Thymus (tissue), 11 donors: ENCODE measurements around the gene TMEM98. TPM values are rescaled to one million over a fixed set of nuclear protein-coding genes. Genes with fewer than 3 reads are reported as not detected.
"Not testable (repeated sequence)": the region's sequence is repeated elsewhere in the genome, so short reads cannot be mapped to it uniquely, and the experiment has no call there.

Experiments
- DNase-seq, 9 donors: peaks; one replicate each; pipeline ENCODE4 v3.0.0-alpha.2; 2013; ENCODE audit warnings: low spot score in 9 of 9, low read depth in 6 of 9, missing footprints in 1 of 9
- H3K27ac ChIP-seq, 2 donors: one replicate each; pipeline ENCODE4 v1.5.1; 2013; ENCODE audit warnings: control low read depth in 1 of 2, low read depth in 1 of 2, low read length in 1 of 2, mild to moderate bottlenecking in 1 of 2, moderate library complexity in 1 of 2
- H3K27me3 ChIP-seq, 2 donors: one replicate each; pipeline ENCODE4 v1.5.1; 2013; ENCODE audit warnings: low read length in 1 of 2; ENCODE audit not compliant: control insufficient read depth in 2 of 2, insufficient read depth in 1 of 2
- H3K36me3 ChIP-seq, 2 donors: one replicate each; pipeline ENCODE4 v1.5.1; 2013; ENCODE audit warnings: low read length in 1 of 2, mild to moderate bottlenecking in 1 of 2, moderate library complexity in 1 of 2; ENCODE audit not compliant: control insufficient read depth in 2 of 2, insufficient read depth in 2 of 2
- H3K4me1 ChIP-seq, 2 donors: one replicate each; pipeline ENCODE4 v1.5.1; 2013; ENCODE audit warnings: low read length in 2 of 2; ENCODE audit not compliant: control insufficient read depth in 2 of 2, insufficient read depth in 2 of 2
- H3K4me3 ChIP-seq, 2 donors: one replicate each; pipeline ENCODE4 v1.5.1; 2013; ENCODE audit warnings: low read length in 2 of 2, control low read depth in 1 of 2, mild to moderate bottlenecking in 1 of 2
- H3K9me3 ChIP-seq, 2 donors: one replicate each; pipeline ENCODE4 v1.5.1; 2013; ENCODE audit warnings: low read length in 1 of 2, mild to moderate bottlenecking in 1 of 2; ENCODE audit not compliant: control insufficient read depth in 2 of 2, insufficient read depth in 1 of 2
- WGBS: extraction: QIAGEN DNeasy Blood & Tissue Kit; methylation state at CpG from one replicate; pipeline ENCODE4 v1.1.7; 2013; 5-methylcytosine and 5-hydroxymethylcytosine counted together
- polyA plus RNA-seq: library from polyadenylated mRNA; stranded (reverse); fragments of 200-250 nt; gene quantifications from one replicate; pipeline ENCODE4 v1.2.3, GENCODE V29; 2013
- total RNA-seq: library from RNA; stranded (reverse); fragments of 120-200 nt; gene quantifications from one replicate; pipeline ENCODE4 v1.2.4, GENCODE V29; 2013
- donor health status: healthy.

TMEM98 gene
- total and polyA plus RNA-seq, 2 donors = 4.6 to 6.6 TPM

DNA sequence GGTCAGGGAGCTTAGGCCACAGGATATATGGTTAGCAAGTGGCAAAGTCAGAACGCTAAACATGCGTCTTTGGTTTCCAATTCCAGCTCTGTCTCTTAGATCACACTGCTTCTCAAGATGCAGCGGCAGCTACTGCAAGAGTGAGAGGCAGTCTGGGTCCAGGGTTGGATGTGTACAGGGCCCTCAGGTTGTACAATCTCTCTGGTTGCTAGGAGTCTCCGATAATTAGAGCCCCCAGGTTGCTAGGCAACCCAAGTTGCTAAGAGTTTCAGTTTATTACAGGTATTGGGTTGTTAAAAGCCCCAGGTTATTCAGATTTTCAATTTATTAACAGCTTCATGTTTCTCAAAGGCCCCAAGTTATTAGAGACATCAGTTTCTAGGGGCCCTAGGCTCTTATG lies 48.2 kb downstream of the TMEM98 start:
- no peak overlapping the region for H3K27ac ChIP-seq
- H3K27me3 ChIP-seq = no peaks in the 10 kb centered on the region
- peaks cover 0 to 2% of the 10 kb centered on the region in 2 donors for H3K9me3 ChIP-seq
- H3K4me1 ChIP-seq = no peaks in the 10 kb centered on the region
- DNase-seq = no peak
- H3K4me3 ChIP-seq = no peak overlapping the region
- 73% methylated on average over 4 of the region's 4 CpGs for WGBS
- no peaks in the 10 kb centered on the region for H3K36me3 ChIP-seq

DNA sequence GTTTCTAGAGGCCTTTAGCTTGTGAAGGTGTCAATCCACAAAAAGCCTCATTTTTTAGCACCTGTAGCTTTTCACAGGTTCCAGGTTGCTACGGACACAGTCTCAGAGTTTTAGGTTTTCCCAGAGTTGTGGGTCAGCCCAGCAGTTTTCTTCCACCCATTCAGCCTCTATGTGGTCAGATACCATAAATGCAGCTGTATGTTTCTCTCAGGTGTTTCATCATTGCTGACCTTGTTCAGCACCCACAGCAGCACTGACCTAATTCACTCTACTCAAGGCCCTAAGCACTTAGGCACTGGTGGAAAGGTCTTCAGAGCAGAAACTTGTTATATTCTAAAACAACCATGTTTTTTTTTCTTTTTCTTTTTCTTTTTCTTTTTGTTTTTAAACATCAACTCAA lies 48.7 kb downstream of the TMEM98 start:
- no peaks in the 10 kb centered on the region for H3K27me3 ChIP-seq
- no peak overlapping the region for H3K4me3 ChIP-seq
- H3K27ac ChIP-seq = no peak overlapping the region
- no peaks in the 10 kb centered on the region for H3K36me3 ChIP-seq
- WGBS = 95% methylated on average over 1 of the region's 1 CpG
- H3K4me1 ChIP-seq = no peaks in the 10 kb centered on the region
- DNase-seq = no peak
- peaks cover 0 to 3% of the 10 kb centered on the region in 2 donors for H3K9me3 ChIP-seq

DNA sequence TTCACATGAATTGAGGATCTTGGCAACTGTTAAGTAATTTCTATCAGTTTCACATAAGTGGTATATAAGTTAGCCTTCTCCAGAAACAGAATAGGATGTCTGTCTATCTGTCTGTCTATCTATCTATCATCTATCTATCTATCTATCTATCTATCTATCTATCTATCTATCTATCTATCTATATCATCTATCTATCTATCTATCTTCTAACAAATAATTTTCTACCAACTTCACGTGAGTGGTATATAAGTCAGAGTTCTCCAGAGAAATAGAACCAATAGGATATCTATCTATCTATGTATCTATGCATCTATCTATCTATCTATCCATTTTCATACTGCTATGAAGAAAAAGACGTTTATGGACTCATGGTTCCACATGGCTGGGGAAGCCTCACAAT lies 52.3 kb downstream of the TMEM98 start:
- no peaks in the 10 kb centered on the region for H3K36me3 ChIP-seq
- peaks cover 0 to 3% of the 10 kb centered on the region in 2 donors for H3K9me3 ChIP-seq
- H3K4me3 ChIP-seq = no peak overlapping the region
- 86% methylated on average over 2 of the region's 2 CpGs for WGBS
- no peak overlapping the region for H3K27ac ChIP-seq
- H3K27me3 ChIP-seq = no peaks in the 10 kb centered on the region
- H3K4me1 ChIP-seq = no peaks in the 10 kb centered on the region
- DNase-seq = no peak

DNA sequence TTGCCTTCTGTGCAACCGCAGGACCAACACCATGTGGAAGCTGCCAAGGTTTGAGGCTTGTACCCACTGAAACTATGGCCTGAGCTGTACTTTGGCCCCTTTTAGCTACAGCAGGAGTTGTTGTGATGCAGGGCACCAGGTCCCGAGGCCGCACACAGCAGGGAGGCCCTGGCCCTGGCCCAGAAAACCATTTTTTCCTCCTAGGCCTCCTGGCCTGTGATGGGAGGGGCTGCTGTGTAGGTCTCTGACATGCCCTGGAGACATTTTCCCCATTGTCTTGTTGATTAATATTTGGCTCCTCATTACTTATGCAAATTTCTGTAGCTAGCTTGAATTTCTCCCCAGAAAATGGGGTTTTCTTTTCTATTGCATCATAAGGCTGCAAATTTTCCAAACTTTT lies 53.7 kb downstream of the TMEM98 start:
- not testable (repeated sequence) for H3K27me3 ChIP-seq, H3K4me1 ChIP-seq, H3K27ac ChIP-seq, H3K4me3 ChIP-seq, H3K36me3 ChIP-seq, H3K9me3 ChIP-seq, DNase-seq
- 76% methylated on average over 3 of the region's 3 CpGs for WGBS

DNA sequence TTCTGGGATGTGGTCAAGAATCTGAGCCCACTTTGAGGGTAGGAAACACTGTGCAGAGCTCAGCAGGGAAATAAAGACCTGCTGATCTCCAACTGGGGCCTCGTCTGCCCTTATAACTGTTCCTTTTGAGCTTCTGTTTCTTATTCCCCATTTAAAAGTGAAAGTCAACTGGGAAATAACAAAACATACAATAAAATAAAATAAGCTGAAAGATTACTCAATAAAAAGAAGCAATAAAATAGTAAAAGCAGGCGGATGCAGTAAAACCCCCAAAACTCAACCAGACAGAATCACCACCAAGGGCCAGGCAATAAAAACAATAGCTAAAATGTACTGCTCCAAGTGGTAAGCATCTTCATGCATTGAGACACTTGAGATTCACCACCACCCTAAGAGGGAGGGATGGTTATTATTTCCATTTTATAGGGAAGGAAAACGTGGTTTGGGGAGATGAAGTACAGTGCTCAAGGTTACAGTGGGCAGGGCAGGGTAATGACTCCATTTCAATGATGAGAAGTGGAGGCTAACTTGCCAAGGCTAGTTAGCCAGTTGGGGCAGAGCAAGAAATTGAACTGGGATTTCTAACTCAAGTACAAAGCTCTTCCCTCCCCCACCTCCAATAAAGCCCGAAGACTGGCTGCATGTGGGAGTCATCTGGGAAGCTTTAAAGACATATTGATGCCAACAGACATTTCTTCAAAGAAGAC lies 57.2 kb downstream of the TMEM98 start:
- Histone ChIP-seq H3K4me1 (no peaks in the 10 kb centered on the region), H3K4me3 (no peak overlapping the region), H3K27me3 (no peaks in the 10 kb centered on the region), H3K36me3 (no peaks in the 10 kb centered on the region), H3K9me3 (peaks cover 0 to 3% of the 10 kb centered on the region in 2 donors), H3K27ac (no peak overlapping the region)
- 90% methylated on average over 4 of the region's 4 CpGs for WGBS
- DNase-seq = no peak

DNA sequence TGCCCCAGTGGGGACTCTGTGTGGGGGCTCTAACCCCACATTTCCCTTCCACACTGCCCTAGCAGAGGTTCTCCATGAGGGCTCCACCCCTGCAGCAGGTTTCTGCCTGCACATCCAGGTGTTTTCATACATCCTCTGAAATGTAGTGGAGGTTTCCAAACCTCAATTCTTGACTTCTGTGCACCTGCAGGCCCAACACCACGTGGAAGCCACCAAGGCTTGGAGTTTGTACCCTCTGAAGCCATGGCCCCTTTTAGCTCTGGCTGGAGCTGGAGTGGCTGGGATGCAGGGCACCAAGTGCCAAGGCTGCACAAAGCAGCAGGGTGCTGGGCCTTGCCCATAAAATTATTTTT lies 59.5 kb downstream of the TMEM98 start:
- H3K9me3 ChIP-seq, H3K27ac ChIP-seq, H3K4me3 ChIP-seq, H3K27me3 ChIP-seq, H3K4me1 ChIP-seq, DNase-seq, H3K36me3 ChIP-seq: not testable (repeated sequence)
- WGBS = 40% methylated on average over 1 of the region's 1 CpG

DNA sequence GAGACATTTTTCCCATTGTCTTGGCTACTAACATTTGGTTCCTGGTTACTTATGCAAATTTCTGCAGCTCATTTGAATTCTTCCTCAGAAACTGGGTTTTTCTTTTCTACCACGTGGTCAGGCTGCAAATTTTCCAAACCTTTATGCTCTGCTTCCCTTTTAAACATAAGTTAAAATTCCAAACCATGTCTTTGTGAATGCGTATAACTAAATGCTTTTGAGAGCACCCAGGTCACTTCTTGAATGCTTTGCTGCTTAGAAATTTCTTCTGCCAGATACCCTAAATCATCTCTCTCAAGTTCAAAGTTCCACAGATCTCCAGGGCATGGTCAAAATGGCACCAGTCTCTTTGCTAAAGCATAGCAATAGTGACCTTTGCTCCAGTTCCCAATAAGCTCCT lies 59.9 kb downstream of the TMEM98 start:
- 63% methylated on average over 2 of the region's 2 CpGs for whole genome bisulfite sequencing
- not testable (repeated sequence) for H3K9me3 ChIP-seq, H3K27ac ChIP-seq, H3K4me1 ChIP-seq, H3K36me3 ChIP-seq, DNase-seq, H3K4me3 ChIP-seq, H3K27me3 ChIP-seq

DNA sequence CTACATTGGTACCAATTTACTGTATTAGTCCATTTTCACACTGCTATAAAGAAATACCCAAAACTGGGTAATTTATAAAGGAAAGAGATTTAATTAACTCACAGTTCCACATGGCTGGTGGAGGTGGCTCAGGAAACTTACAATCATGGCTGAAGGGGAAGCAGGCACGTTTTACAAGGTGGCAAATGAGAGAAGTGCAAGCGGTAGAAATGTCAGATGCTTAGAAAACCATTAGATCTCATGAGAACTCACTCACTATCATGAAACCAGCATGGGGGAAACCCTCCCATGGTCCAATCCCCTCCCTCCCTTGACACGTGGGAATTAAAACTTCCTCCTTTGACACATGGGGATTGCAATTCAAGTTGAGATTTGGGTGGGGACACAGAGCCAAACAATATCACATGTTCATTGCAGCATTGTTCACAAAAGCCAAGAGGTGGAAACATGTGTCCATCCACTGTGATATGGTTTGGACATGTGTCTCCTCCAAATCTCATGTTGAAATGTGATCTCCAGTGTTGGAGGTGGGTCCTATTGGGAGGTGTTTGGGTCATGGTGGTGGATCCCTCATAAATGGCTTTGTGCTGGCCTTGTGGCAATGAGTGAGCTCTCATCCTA lies 60.6 kb downstream of the TMEM98 start:
- Histone ChIP-seq H3K36me3 (no peaks in the 10 kb centered on the region), H3K4me3 (no peak overlapping the region), H3K27ac (no peak overlapping the region), H3K27me3 (no peaks in the 10 kb centered on the region), H3K9me3 (no peaks in the 10 kb centered on the region), H3K4me1 (no peaks in the 10 kb centered on the region)
- no peak for DNase-seq
- 74% methylated on average over 3 of the region's 3 CpGs for WGBS

DNA sequence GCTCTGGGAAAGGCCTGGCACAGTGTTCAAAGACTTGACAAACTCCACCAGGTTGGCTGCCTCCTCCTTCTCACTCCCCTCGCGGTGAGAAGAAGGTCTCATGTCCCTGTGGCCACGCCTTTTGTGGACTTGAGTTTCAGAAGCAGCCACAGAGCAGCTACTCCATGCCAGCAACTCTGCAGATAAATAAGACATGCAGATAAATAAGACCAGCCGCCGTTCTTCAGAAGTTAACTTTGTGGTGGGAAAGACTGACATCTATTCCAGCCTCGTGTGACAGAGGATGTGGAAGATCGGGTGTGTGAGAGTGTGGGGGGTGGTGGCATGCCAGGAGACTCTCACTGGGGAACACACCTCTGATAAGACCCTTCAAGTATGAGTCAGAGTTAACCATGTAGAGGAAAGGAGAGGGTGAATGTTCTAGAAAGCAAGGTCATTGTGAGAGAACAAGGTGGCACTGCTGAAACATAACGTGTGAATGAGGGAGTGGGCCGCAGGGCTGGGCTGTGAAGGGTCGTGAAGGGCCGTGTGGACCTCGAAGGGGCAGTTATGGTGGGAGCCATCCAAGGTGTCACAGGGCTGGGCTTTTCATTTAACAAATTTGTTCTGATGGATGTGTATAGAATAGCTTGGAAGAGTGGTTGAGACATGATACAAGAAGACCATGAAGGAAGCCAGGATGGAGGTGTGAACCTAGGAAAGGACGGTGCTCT lies 64.5 kb downstream of the TMEM98 start:
- no peaks in the 10 kb centered on the region for H3K4me1 ChIP-seq
- no peaks in the 10 kb centered on the region for H3K27me3 ChIP-seq
- H3K4me3 ChIP-seq = no peak overlapping the region
- 87% methylated on average over 13 of the region's 13 CpGs for WGBS
- H3K9me3 ChIP-seq = no peaks in the 10 kb centered on the region
- no peaks in the 10 kb centered on the region for H3K36me3 ChIP-seq
- no peak for DNase-seq
- no peak overlapping the region for H3K27ac ChIP-seq
